ENCODE results near the gene RASD2. TPM values are rescaled to one million over a fixed set of nuclear protein-coding genes. Genes with fewer than 3 reads are reported as not detected.
"Not testable (repeated sequence)": the region's sequence is repeated elsewhere in the genome, so short reads cannot be mapped to it uniquely, and the experiment has no call there.

RASD2 gene
- under 0.01 TPM in 1 of 2 replicates, not detected in the other for total RNA-seq

GRCh38 chr22:35540595-35541253, at the start of gene RASD2:
TSS of gene RASD2 (plus strand) at chr22:35540831. CDS start at chr22:35546810, 5,979 bp downstream.
- peak; percentile 28 for DNase-seq (ENCODE audit: low read depth)
- H3K4me3 ChIP-seq (ENCODE audit: low read depth, low read length): peak within 1 kb of the TSS; percentile 69
- TF ChIP-seq CTCF (IDR thresholded peaks at IDR 0.05; ENCODE audit: insufficient read depth, low read depth, low read length): no peak

GRCh38 chr22:35491061-35491907, 49.3 kb upstream of the RASD2 start:
- H3K4me3 ChIP-seq (ENCODE audit: low read depth, low read length); DNase-seq (ENCODE audit: low read depth): not testable (repeated sequence)

GRCh38 chr22:35491908-35492380, 48.7 kb upstream of the RASD2 start:
- H3K4me3 ChIP-seq (ENCODE audit: low read depth, low read length): no peak overlapping the region
- no peak for DNase-seq (ENCODE audit: low read depth)
- TF ChIP-seq CTCF (IDR thresholded peaks at IDR 0.05; ENCODE audit: insufficient read depth, low read depth, low read length): no peak

GRCh38 chr22:35493074-35493473, 47.6 kb upstream of the RASD2 start:
- DNase-seq (ENCODE audit: low read depth): no peak
- TF ChIP-seq CTCF (IDR thresholded peaks at IDR 0.05; ENCODE audit: insufficient read depth, low read depth, low read length): no peak

GRCh38 chr22:35495711-35496110, 44.9 kb upstream of the RASD2 start:
- DNase-seq (ENCODE audit: low read depth); H3K4me3 ChIP-seq (ENCODE audit: low read depth, low read length): not testable (repeated sequence)

More at GRCh38 chr22:35493074-35493473, 47.6 kb upstream of the RASD2 start:
- H3K4me3 ChIP-seq (ENCODE audit: low read depth, low read length): no peak overlapping the region

GRCh38 chr22:35496768-35497312, 43.8 kb upstream of the RASD2 start:
- DNase-seq (ENCODE audit: low read depth): no peak
- no peak overlapping the region for H3K4me3 ChIP-seq (ENCODE audit: low read depth, low read length)
- no peak for TF ChIP-seq CTCF (IDR thresholded peaks at IDR 0.05; ENCODE audit: insufficient read depth, low read depth, low read length)

- no peak for TF ChIP-seq CTCF (IDR thresholded peaks at IDR 0.05; ENCODE audit: insufficient read depth, low read depth, low read length)
- no peak overlapping the region for H3K4me3 ChIP-seq (ENCODE audit: low read depth, low read length)
- peak; percentile 31 for DNase-seq (ENCODE audit: low read depth)
These were observed 42.4 kb upstream of the RASD2 start for GRCh38 chr22:35498026-35498800.

Data from fibroblast of villous mesenchyme (primary cell).